DMS 273 treated with DMSO at 0.1 percent for 48 hours (cell line): Measurements from ENCODE around the gene MSI2.

Source experiments
- DNase-seq: peaks from one replicate; lab custom pipeline; 2025; lab: John Stamatoyannopoulos, UW

The MSI2 gene

DNA sequence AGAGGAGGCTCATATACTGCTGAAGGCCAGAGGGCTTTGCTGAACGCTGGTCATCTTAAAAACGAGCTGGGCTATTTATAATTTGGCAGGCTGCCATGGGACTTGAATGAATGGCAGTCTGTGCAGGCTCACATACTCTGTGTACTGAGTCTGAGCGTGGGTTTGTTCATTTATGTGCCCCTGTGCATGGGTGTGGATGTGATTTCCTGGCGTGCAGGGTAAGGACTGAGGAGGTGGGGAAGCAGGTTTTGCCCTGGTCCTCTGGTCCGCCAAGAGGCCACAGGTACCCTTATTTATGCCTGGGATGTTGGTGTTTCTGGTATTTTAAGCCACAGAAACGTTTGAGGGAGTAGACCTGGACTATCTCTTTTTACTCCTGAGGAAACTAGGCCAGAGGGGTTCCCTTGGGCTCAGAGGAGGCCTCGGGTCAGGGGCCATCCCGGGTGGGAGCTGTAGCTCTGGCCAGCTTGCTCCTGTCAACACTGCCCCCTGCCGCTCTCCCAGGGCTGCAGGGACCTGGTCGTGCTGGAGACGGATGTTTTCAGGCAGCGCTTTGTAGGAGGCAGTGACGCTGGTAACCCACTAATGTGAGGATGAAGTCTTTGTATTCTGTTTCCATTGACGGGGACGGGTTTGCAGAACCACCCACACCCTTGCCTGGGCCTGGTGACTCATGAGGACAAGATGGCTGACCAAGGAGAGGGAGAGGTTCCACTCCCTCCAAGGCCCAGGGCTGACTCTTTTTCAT is 184.4 kb downstream of the MSI2 start:
- no peak for DNase-seq

DNA sequence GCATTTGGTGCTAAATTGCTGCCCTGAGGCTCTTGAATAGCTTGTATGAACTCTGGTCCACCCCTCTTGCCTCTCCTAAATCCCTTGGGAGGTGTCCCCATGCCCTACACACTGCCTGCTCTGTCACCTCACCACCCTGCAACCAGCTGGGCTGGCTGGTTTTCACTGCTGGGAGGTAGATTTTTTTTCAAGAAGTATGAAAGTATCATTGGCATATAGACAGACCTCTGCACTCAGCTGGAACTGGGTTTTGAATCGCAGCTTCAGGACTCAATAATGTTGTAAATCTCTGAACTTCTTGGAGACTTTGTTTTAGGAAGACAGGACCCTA is 184.9 kb downstream of the MSI2 start:
- no peak for DNase-seq

- DNase-seq, result no peak
These were observed 186.1 kb downstream of the MSI2 start for GRCh38 chr17:57442401-57442823.

DNA sequence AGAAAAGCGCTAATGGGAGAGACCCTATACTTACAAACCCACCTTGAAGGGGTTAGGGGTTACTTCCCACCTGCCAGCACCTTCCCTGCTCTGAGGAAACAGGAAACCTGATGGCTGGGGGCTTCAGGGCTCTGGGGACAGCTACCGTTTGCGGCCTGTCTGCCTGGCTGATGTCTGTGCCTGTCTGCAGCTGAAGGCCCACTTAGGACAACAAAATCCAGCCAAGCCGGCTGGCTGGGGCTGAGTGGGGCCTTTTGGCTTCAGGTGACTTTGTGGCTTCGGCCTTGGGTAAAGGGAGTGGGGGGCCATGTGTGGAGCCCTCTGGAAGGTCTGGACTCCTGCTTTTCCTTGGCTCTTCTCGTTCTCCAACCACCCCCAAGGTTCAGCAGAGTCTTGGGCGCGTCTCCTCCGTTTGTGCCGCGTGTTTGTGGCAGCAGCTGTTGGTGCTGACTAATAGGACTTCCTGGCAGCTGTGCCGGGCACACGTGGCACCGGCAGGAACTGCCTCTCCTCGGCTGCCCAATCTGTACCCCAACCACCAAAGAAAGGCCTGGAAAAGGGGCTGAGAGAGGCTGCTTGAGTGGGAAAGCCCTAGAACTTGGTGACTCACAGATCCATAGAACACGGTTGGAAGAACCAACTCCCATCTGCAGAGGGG is 186.7 kb downstream of the MSI2 start:
- DNase-seq, result no peak

DNA sequence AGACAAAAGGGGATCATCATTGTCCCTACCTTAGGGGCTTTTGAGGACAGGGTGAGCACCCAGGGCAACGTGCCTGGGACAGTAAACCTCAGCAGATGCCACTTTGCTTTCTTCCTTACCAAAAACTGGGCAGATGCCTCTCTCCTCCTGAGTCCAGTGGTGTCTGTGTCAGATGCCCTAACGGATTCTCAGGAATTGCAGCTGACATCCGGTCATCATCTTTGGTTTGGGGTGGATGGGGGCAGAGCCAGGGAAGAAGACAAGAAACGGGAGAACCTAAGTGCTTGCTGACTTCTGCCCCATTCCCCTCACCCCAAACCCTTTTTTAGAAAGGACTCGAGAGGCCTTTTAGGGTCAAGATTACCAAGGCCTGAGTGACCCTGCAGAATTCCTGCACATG is 187.5 kb downstream of the MSI2 start:
- DNase-seq, result no peak

DNA sequence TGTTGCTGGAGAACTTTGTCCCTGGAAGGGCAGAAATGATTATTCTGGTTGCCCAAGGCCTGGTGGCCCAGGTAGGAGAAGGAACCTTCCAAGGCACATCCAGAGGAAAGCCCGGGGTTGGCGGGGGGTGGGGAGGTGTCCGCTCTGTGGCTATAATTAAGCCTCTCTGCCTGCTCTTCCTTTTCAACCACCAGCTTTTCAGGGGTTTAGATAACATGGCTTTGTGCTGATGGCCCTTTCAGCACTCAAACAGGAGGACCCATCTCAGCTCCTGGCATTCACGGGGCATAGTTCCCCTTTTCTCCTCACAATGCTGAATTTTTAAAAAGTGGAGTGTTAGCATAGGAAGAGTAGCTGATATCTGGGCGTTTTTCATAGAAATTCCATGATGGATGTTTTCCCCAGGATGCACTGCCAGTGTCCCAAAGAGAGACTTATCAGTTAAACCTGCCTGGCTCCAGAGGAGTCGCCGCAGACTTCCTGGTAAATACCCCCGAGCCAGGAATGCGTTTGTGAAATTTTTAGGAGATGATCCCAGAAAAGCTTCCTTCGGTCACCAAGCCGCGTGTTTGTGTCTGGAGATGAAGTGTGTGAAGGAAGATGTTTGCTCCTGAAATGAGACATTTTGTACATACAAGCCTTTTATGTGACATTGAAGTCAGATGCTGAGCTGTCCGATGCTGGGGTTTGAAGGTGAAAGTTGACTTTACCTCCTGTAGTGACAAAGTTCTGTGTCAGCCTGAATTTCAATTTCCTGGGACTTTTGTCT is 188.5 kb downstream of the MSI2 start:
- no peak for DNase-seq

DNA sequence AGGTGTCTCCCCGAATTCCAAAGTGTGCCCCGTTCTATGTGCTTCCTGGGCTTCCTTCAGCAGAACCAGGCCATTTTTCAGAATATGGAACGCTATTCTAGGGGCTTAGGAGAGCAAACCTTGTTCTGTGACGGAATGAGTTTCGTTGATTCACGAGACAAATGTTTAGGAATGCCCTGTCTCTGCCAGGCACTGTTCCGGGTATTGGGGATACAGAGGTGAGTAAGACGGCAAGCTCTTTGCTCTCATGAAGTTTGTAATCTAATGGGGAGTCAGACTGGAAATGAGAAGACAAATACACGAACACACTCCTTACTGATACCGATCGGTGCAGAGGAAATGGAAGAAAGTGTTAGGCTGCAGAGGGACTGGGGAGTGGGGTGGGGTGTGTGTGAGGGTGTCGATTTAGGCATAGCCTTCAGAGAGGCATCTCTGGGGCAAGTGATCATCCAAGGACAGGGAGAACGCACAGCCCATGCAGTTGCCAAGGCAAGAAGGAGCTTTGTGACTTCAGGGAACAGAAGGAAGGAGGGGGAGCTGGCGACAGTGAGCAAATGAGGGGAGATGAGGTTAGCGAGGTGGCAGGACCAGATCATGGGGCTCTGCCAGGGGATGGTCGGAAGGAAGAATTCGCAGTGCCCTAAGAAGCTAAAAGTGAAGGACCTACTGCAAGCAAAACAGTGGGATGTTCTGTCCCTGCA is 189.6 kb downstream of the MSI2 start:
- DNase-seq, result no peak

DNA sequence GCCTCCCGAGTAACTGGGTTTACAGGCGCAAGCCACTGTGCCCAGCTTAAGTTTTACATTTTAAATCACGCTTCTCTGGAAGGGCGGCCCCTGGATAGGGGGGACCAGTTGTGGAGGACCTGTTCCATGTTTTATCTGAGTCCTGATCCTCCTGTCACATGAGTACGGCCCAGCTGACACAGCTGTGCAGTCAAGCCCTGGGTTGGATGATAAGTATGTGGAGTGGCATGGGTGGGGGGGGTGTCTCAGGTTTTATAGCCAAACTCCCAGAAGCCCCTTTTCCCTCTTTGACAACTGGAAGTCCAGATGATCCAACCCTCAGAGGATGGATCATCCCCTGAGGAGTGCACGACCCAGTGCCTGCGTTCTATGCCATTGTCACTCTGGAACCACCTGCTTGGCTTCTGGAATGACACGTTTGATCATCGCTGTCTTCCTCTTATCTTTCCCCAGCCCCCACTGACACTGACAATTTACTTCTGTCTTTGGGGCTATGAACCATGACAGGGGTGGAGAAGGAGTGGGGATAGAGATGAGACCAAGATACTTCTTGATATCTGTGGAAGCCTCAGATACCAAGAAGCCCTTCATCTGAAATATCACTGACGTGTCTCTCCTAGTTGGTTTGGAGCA is 191.2 kb downstream of the MSI2 start:
- DNase-seq, result no peak

DNA sequence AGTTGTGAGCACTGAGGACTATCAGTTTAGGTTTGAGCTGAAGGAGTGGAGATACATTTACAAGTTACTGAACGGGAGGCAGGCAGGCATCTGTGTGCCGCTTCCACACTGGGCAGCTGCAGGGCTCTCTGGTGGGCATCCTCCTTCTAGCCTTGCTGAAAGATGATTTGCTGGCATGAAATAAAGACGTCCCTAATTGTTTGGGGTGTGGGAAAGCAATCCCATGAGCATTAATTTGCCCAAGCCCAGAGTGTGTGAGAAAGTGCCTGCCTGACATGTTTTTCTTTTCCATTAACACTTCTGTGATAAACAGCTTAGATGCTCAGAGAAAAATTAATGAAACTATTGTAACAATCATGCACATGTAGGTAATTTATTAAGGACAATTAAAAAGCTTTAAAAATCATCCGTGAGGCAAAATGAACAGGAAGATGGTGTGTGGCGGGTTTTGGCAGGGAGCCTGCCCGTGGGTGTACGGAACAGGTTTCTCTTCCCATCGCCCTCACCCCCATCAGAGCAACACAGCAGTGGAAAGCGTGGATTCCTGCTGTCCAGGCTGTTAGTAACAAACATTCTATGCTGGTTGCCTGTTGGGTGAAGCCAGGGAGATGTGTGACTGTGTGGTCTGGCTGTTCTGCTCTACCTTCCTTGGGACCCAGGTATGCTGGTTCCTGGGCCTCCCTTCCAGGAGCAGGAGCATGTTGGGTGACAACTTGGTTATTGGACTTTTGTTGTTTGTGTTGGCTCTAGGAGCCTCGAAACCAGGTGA is 191.9 kb downstream of the MSI2 start:
- DNase-seq, result no peak

DNA sequence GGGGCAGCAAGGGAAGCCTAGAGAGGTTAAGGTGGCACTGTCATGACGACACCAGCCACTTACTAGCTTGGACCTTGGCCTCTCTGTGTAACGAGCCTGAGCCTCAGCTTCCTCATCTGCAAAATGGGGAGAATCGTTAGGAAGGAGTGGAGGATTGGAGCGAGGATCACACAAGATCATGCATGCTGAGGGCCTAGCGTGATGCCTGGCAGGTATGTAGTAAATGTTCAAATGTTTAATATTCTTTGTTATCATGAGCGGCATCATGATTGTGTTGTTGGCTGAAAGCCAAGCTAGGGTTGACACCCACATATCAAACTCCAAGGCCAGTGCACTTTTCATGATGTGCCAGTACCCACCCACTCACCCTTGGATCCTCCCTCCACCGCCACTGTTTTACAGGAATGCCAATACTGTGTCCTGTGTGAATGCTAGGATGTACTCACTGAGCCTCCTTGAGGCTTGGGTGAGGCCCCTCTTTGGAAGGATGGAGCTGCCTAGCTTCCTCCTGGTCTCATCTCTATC is 192.5 kb downstream of the MSI2 start:
- DNase-seq, result no peak

- no peak for DNase-seq
These were observed 194.9 kb downstream of the MSI2 start for GRCh38 chr17:57451191-57451590.

DNA sequence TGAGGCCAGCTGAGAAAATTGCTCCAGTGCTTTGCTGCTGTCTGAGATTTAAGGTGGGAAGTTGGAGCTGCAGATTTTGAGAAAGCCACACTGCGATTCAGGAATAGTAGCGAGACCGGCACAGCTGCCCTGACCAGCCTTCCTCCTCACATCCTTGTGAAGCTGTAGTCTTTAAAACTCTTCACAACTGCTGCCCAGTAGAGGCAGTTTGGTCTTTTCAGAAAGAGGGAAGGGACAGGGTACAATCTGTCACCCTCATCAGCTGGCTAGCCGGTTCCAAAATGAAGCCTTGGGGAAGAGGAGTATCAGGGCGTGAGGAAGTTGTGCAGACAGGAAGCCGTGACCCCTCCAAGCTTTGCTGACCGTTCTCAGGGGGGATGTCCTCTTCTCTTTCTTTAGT is 195.3 kb downstream of the MSI2 start:
- DNase-seq, result no peak

DNA sequence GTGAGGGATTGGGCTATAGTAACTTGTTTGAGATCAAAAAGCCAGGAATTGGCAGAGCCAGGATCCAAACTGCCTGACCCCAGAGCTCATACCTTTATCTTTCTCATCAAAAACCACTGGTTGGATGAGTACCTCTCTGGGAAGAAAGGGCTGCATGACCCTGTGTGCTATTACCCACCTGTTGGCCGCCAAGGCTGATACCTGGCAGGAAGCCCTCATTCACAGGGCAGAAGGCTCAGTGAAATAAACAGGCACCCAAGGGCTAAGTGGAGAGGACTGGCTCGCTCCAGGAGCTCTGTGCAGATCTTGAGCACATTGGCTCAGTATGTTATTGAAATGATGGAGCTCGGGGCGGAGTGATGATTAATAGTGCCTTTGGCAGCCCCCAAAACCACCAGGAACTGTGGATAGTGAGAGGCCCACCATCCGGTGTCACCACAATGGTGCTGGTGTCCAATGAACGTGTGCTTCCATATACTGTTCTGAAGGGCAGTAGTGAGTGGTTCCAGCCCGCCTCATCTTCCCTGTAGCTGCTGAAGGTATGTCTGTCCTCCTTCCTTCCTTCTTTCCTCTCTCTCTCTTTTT is 197.6 kb downstream of the MSI2 start:
- no peak for DNase-seq

- DNase-seq, result no peak
These were observed 198.4 kb downstream of the MSI2 start for GRCh38 chr17:57454729-57455062.

GRCh38 chr17:57455063-57455914 is 199.0 kb downstream of the MSI2 start:
- no peak for DNase-seq

GRCh38 chr17:57456622-57457021 is 200.3 kb downstream of the MSI2 start:
- DNase-seq, result no peak

GRCh38 chr17:57457188-57457587 is 200.9 kb downstream of the MSI2 start:
- no peak for DNase-seq

- DNase-seq, result no peak
These were observed 202.5 kb downstream of the MSI2 start for GRCh38 chr17:57458718-57459285.

- DNase-seq, result no peak
These were observed 203.1 kb downstream of the MSI2 start for GRCh38 chr17:57459286-57459915.
